ENCODE measurements around the gene PAK5.

- TF ChIP-seq CTCF (IDR thresholded peaks at IDR 0.05 in 8 of 11, conservative IDR thresholded peaks at IDR 0.05 in 3 of 11): no peak
- no peak for TF ChIP-seq POLR2A (IDR thresholded peaks at IDR 0.05)
Observed at GRCh38 chr20:9699181-9699580, 139.7 kb downstream of the PAK5 start.

All from spleen (tissue), 7 donors.